Activated B cell treated with CpG ODN at 0.5 μM for 24 hours (primary cell): Measurements from ENCODE around the gene TOR4A. TPM values are rescaled to one million over a fixed set of nuclear protein-coding genes. Genes with fewer than 3 reads are reported as not detected.

Experiments
- ATAC-seq: fragments of 200-7000 bp; cut with Tn5 transposase; one replicate; pipeline ENCODE4 v1.10.0; 2021; ENCODE audit warnings: low read depth, mild to moderate bottlenecking, moderate library complexity
- CTCF ChIA-PET: fragments of 350-600 bp; sonication (Branson Sonifier 250); formaldehyde crosslinking; loops from one replicate; lab custom pipeline; 2021; ENCODE audit warnings: antibody characterized with exemption; lab: Charles Lee
- POLR2A ChIA-PET: fragments of 350-600 bp; sonication (Branson Sonifier 250); formaldehyde crosslinking; loops from one replicate; lab custom pipeline; 2021; ENCODE audit warnings: antibody characterized with exemption; lab: Charles Lee
- DNase-seq: peaks from one replicate; pipeline ENCODE4 v3.0.0; 2022
- H3K27ac Mint-ChIP-seq: one replicate; pipeline ENCODE4 v1.8.0; 2020; ENCODE audit warnings: mixed read lengths
- H3K27me3 Mint-ChIP-seq: one replicate; pipeline ENCODE4 v1.8.0; 2021; ENCODE audit warnings: mixed read lengths
- H3K36me3 Mint-ChIP-seq: one replicate; pipeline ENCODE4 v1.8.0; 2021; ENCODE audit warnings: low read depth, mixed read lengths
- H3K4me1 Mint-ChIP-seq: one replicate; pipeline ENCODE4 v1.8.0; 2021; ENCODE audit warnings: mixed read lengths
- H3K4me3 Mint-ChIP-seq: one replicate; pipeline ENCODE4 v1.8.0; 2020; ENCODE audit warnings: mild to moderate bottlenecking, mixed read lengths
- H3K9me3 Mint-ChIP-seq: one replicate; pipeline ENCODE4 v1.8.0; 2020; ENCODE audit warnings: mixed read lengths
- intact Hi-C: fragments of 100-400 bp; cut with micrococcal nuclease; formaldehyde crosslinking; loops from one replicate; pipeline ENCODE4 v1.15.1; 2024
- total RNA-seq: library from RNA; stranded (reverse); gene quantifications from 2 replicates; pipeline ENCODE4 v1.2.3, GENCODE V29; 2022
- TF ChIP-seq, protein P1 (sequence below): fragments of 200-600 bp; IDR thresholded peaks from one replicate; pipeline ENCODE4 v1.8.0; 2022; ENCODE audit warnings: antibody characterized with exemption, mild to moderate bottlenecking

Gene TOR4A
- total RNA-seq, 1 donor from 2014 or later, result 9.1 TPM

- Mint-ChIP-seq H3K4me1 (peaks cover 10% of the 10 kb centered on the region), H3K27me3 (peaks cover 20% of the 10 kb centered on the region), H3K36me3 (no peaks in the 10 kb centered on the region), H3K27ac (no peak overlapping the region), H3K4me3 (no peak overlapping the region), H3K9me3 (no peaks in the 10 kb centered on the region)
- POLR2A ChIA-PET, result interaction anchor here (1.1 kb wide), 1 partner anchor 9 kb away, joined by 3 read pairs; the partner anchor contains the start of gene NRARP
- TF ChIP-seq, protein P1, sequence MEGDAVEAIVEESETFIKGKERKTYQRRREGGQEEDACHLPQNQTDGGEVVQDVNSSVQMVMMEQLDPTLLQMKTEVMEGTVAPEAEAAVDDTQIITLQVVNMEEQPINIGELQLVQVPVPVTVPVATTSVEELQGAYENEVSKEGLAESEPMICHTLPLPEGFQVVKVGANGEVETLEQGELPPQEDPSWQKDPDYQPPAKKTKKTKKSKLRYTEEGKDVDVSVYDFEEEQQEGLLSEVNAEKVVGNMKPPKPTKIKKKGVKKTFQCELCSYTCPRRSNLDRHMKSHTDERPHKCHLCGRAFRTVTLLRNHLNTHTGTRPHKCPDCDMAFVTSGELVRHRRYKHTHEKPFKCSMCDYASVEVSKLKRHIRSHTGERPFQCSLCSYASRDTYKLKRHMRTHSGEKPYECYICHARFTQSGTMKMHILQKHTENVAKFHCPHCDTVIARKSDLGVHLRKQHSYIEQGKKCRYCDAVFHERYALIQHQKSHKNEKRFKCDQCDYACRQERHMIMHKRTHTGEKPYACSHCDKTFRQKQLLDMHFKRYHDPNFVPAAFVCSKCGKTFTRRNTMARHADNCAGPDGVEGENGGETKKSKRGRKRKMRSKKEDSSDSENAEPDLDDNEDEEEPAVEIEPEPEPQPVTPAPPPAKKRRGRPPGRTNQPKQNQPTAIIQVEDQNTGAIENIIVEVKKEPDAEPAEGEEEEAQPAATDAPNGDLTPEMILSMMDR, result no peak
- DNase-seq (no peak), ATAC-seq (no peak)
- intact Hi-C loops, result no loop called here
- CTCF ChIA-PET, result no interaction called here
These were observed 15.6 kb downstream of the TOR4A start for GRCh38 chr9:137293094-137293481.

- ChIA-PET POLR2A (interaction anchor here (0.5 to 1.1 kb wide), 2 partner anchors 9 to 257 kb away, joined by 3 to 5 read pairs; partner anchors contain the start of genes NRARP and PNPLA7), CTCF (interaction anchor here (2.0 kb wide), 1 partner anchor 9 kb away, joined by 4 read pairs; no protein-coding TSS in a partner anchor)
- Mint-ChIP-seq H3K4me3 (no peak overlapping the region), H3K4me1 (peaks cover 10% of the 10 kb centered on the region), H3K27ac (no peak overlapping the region), H3K9me3 (no peaks in the 10 kb centered on the region), H3K36me3 (no peaks in the 10 kb centered on the region), H3K27me3 (peaks cover 22% of the 10 kb centered on the region)
- intact Hi-C loops, result loop anchor here (2.0 kb wide), 2 partner anchors 113 to 151 kb away; no protein-coding TSS in a partner anchor
- DNase-seq (no peak), ATAC-seq (no peak)
- TF ChIP-seq, protein P1, result no peak
These were observed 16.1 kb downstream of the TOR4A start for GRCh38 chr9:137293482-137294090.

- TF ChIP-seq, protein P1, result no peak
- Mint-ChIP-seq H3K4me1 (peaks cover 10% of the 10 kb centered on the region), H3K4me3 (peak overlapping the region; percentile 46), H3K36me3 (no peaks in the 10 kb centered on the region), H3K27ac (no peak overlapping the region), H3K9me3 (no peaks in the 10 kb centered on the region), H3K27me3 (peaks cover 22% of the 10 kb centered on the region)
- intact Hi-C loops, result loop anchor here (2.0 kb wide), 2 partner anchors 113 to 151 kb away; no protein-coding TSS in a partner anchor
- ChIA-PET CTCF (interaction anchor here (2.0 kb wide), 1 partner anchor 10 kb away, joined by 4 read pairs; no protein-coding TSS in a partner anchor), POLR2A (interaction anchor here (0.5 to 1.1 kb wide), 4 partner anchors 8 to 256 kb away, joined by 3 to 8 read pairs (median 4); partner anchors contain the start of genes NRARP and PNPLA7)
- DNase-seq (no peak), ATAC-seq (peak; percentile 49)
These were observed 16.7 kb downstream of the TOR4A start for GRCh38 chr9:137294091-137294680.

DNA sequence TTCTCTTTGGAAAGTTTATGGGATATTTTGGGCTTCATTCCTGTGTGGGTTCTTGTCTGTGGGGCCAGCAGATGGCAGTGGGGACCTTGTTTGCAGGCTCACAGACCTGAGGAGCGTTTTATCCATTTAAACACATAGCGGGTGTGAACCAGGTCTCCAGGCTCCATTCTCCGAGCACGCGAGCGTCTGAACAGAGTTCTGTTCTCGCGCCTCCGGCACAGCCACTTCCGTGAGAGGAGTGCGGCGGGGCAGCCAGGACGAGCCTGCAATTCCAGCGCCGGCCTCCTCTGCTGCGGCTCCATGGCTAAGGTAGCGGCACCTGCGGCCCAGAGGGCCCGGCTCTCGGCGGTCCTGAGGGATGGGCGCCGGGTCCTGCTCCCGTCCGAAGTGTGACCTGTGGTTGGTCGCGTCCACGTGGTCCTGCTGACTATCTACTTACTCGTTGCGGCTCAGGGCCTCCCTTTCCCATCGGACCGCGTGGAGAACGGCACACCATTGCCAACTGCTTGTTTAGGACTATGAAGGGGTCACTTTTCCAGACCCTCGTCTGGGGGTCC lies 17.2 kb downstream of the TOR4A start:
- peak; percentile 16 for ATAC-seq
- Mint-ChIP-seq H3K36me3 (no peaks in the 10 kb centered on the region), H3K9me3 (no peaks in the 10 kb centered on the region), H3K27me3 (peaks cover 23% of the 10 kb centered on the region), H3K27ac (no peak overlapping the region), H3K4me1 (peaks cover 10% of the 10 kb centered on the region), H3K4me3 (peak overlapping the region; percentile 46)
- TF ChIP-seq, protein P1, result no peak
- CTCF ChIA-PET, result interaction anchor here (2.0 kb wide), 1 partner anchor 10 kb away, joined by 4 read pairs; no protein-coding TSS in a partner anchor
- POLR2A ChIA-PET, result interaction anchor here (0.7 kb wide), 2 partner anchors 89 to 129 kb away, joined by 3 to 8 read pairs; no protein-coding TSS in a partner anchor
- DNase-seq, result no peak
- intact Hi-C loops, result loop anchor here (2.0 to 5.0 kb wide), 3 partner anchors 112 to 233 kb away; no protein-coding TSS in a partner anchor
